ENCODE data around the gene NLGN1. TPM values are rescaled to one million over a fixed set of nuclear protein-coding genes. Genes with fewer than 3 reads are reported as not detected.

NLGN1 gene
- total RNA-seq, 1 experiment from 2014 or later = 0.85 TPM

- in situ Hi-C loops (cut with HindIII; ENCODE audit: low pct_unique_long_range_greater_than_20kb, low sequenced_read_pairs) (no loop called here), intact Hi-C loops (cut with micrococcal nuclease; ENCODE audit: unreplicated experiment) (no loop called here)
- no TSS peak for BruUV-seq (replicated peaks)
- no peak overlapping the region for H3K27ac ChIP-seq (ENCODE audit: low read length)
- ChIA-PET POLR2A (no interaction called here), CTCF (no interaction called here)
- no peak for TF ChIP-seq CTCF (IDR thresholded peaks at IDR 0.05)
- no peak for TF ChIP-seq REST (IDR thresholded peaks at IDR 0.05; ENCODE audit: insufficient read depth in 1 of 2, low read depth in 2 of 2, low read length in 1 of 2)
- no peak for TF ChIP-seq TCF7L2 (IDR thresholded peaks at IDR 0.05; ENCODE audit: low read depth, low read length)
- no peaks in the 10 kb centered on the region for H3K9me3 ChIP-seq (ENCODE audit: control insufficient read depth, insufficient read depth, low read depth, low read length)
- DNase-seq (ENCODE audit: low read depth, low spot score) (no peak), ATAC-seq (no peak)
- H3K4me1 ChIP-seq (ENCODE audit: control insufficient read depth, insufficient read depth, low read length) = no peaks in the 10 kb centered on the region
- no peak overlapping the region for H3K4me3 ChIP-seq (ENCODE audit: low read depth in 2 of 2, low read length in 2 of 2)
- H3K27me3 ChIP-seq (ENCODE audit: control insufficient read depth, insufficient read depth, low read length) = no peaks in the 10 kb centered on the region
- no peaks in the 10 kb centered on the region; the same call in 1 of the 2 replicates for H3K36me3 ChIP-seq (ENCODE audit: control insufficient read depth, insufficient read depth, low read length)
Observed at GRCh38 chr3:173708191-173708590, 310.6 kb downstream of the NLGN1 start.

- intact Hi-C loops (cut with micrococcal nuclease; ENCODE audit: unreplicated experiment) (no loop called here), in situ Hi-C loops (cut with HindIII; ENCODE audit: low pct_unique_long_range_greater_than_20kb, low sequenced_read_pairs) (no loop called here)
- no peaks in the 10 kb centered on the region for H3K9me3 ChIP-seq (ENCODE audit: control insufficient read depth, insufficient read depth, low read depth, low read length)
- no TSS peak for BruUV-seq (replicated peaks)
- CTCF ChIA-PET = no interaction called here
- H3K36me3 ChIP-seq (ENCODE audit: control insufficient read depth, insufficient read depth, low read length) = no peaks in the 10 kb centered on the region; the same call in 1 of the 2 replicates
- ATAC-seq = no peak
- no peak for TF ChIP-seq SIN3A (IDR thresholded peaks at IDR 0.05; ENCODE audit: borderline replicate concordance, insufficient read depth, low read depth, low read length)
- TF ChIP-seq CTCF (IDR thresholded peaks at IDR 0.05) = no peak
- no peak for TF ChIP-seq REST (IDR thresholded peaks at IDR 0.05; ENCODE audit: insufficient read depth in 1 of 2, low read depth in 2 of 2, low read length in 1 of 2)
- no peak for TF ChIP-seq TCF7L2 (IDR thresholded peaks at IDR 0.05; ENCODE audit: low read depth, low read length)
- no peak for TF ChIP-seq POLR2AphosphoS5 (IDR thresholded peaks at IDR 0.05; ENCODE audit: low read depth, low read length)
- no peaks in the 10 kb centered on the region for H3K4me1 ChIP-seq (ENCODE audit: control insufficient read depth, insufficient read depth, low read length)
- H3K27ac ChIP-seq (ENCODE audit: low read length) = no peak overlapping the region
- H3K4me3 ChIP-seq (ENCODE audit: low read depth in 2 of 2, low read length in 2 of 2) = no peak overlapping the region
- no peaks in the 10 kb centered on the region for H3K27me3 ChIP-seq (ENCODE audit: control insufficient read depth, insufficient read depth, low read length)
- POLR2A ChIA-PET = no interaction called here
- DNase-seq (ENCODE audit: low read depth, low spot score) = no peak
Observed at GRCh38 chr3:173709026-173709425, 311.5 kb downstream of the NLGN1 start.

Measured in Panc1 (cell line).